Trophoblast cell (in vitro differentiated cells and primary cell): ENCODE measurements around the gene DDX4.

Experiments
- DNase-seq, 2 donors: peaks; one replicate each; pipeline ENCODE4 v3.0.0-alpha.2; 2016
- H2AFZ ChIP-seq: 2 replicates; pipeline ENCODE4 v1.6.1; 2013; ENCODE audit warnings: low read length, moderate library complexity, mild to moderate bottlenecking; ENCODE audit not compliant: insufficient read depth, poor library complexity
- H2AK5ac ChIP-seq: 2 replicates; pipeline ENCODE4 v1.6.1; 2013; ENCODE audit warnings: mild to moderate bottlenecking, low read length
- H2BK120ac ChIP-seq: 2 replicates; pipeline ENCODE4 v1.6.1; 2013; ENCODE audit warnings: low read length, mild to moderate bottlenecking, moderate library complexity; ENCODE audit not compliant: insufficient read depth, poor library complexity
- H2BK12ac ChIP-seq: 2 replicates; pipeline ENCODE4 v1.6.1; 2013; ENCODE audit warnings: mild to moderate bottlenecking, low read length, moderate library complexity
- H2BK5ac ChIP-seq: 2 replicates; pipeline ENCODE4 v1.6.1; 2013; ENCODE audit warnings: low read length, low read depth, moderate library complexity, mild to moderate bottlenecking; ENCODE audit not compliant: poor library complexity
- H3K14ac ChIP-seq: 2 replicates; pipeline ENCODE4 v1.6.1; 2013; ENCODE audit warnings: mild to moderate bottlenecking, low read length
- H3K18ac ChIP-seq: 2 replicates; pipeline ENCODE4 v1.6.1; 2013; ENCODE audit warnings: mild to moderate bottlenecking, low read length
- H3K23ac ChIP-seq: 2 replicates; pipeline ENCODE4 v1.6.1; 2013; ENCODE audit warnings: low read length
- H3K27ac ChIP-seq: 2 replicates; pipeline ENCODE4 v1.5.1; 2013; ENCODE audit warnings: low read depth, mild to moderate bottlenecking, inconsistent platforms, low read length, moderate library complexity
- H3K27me3 ChIP-seq: 2 replicates; pipeline ENCODE4 v1.6.1; 2013; ENCODE audit warnings: inconsistent platforms, mild to moderate bottlenecking, low read length, moderate library complexity; ENCODE audit not compliant: insufficient read depth
- H3K36me3 ChIP-seq, 2 experiments: 1 replicate in 1 of 2; 2 replicates in 1 of 2; pipeline ENCODE4 v1.6.1; 2013; ENCODE audit warnings: low read length in 2 of 2, mild to moderate bottlenecking in 2 of 2, moderate library complexity in 1 of 2; ENCODE audit not compliant: insufficient read depth in 2 of 2, control insufficient read depth in 1 of 2
- H3K4ac ChIP-seq: 2 replicates; pipeline ENCODE4 v1.6.1; 2013; ENCODE audit warnings: low read depth, mild to moderate bottlenecking, low read length, moderate library complexity
- H3K4me1 ChIP-seq, 2 experiments: 1 replicate in 1 of 2; 2 replicates in 1 of 2; pipeline ENCODE4 v1.6.1; 2013; ENCODE audit warnings: low read length in 2 of 2, mild to moderate bottlenecking in 2 of 2, moderate library complexity in 1 of 2; ENCODE audit not compliant: insufficient read depth in 2 of 2, control insufficient read depth in 1 of 2
- H3K4me2 ChIP-seq: 2 replicates; pipeline ENCODE4 v1.6.1; 2013; ENCODE audit warnings: inconsistent platforms, mild to moderate bottlenecking, low read length, moderate library complexity
- H3K4me3 ChIP-seq: 2 replicates; pipeline ENCODE4 v1.5.1; 2013; ENCODE audit warnings: mild to moderate bottlenecking, low read depth, low read length, inconsistent platforms
- H3K79me1 ChIP-seq: one replicate; pipeline ENCODE4 v1.6.1; 2013; ENCODE audit warnings: low read length
- H3K79me2 ChIP-seq: 2 replicates; pipeline ENCODE4 v1.6.1; 2013; ENCODE audit warnings: low read length, mild to moderate bottlenecking; ENCODE audit not compliant: control insufficient read depth, insufficient read depth, poor library complexity
- H3K9ac ChIP-seq: 2 replicates; pipeline ENCODE4 v1.6.1; 2013; ENCODE audit warnings: mild to moderate bottlenecking, low read length
- H3K9me3 ChIP-seq: 2 replicates; pipeline ENCODE4 v1.6.1; 2013; ENCODE audit warnings: low read depth, mild to moderate bottlenecking, control low read depth, inconsistent platforms, low read length; ENCODE audit not compliant: insufficient read depth
- H4K12ac ChIP-seq: 2 replicates; pipeline ENCODE4 v1.6.1; 2013; ENCODE audit warnings: low read depth, mild to moderate bottlenecking, low read length, moderate library complexity
- H4K8ac ChIP-seq: 2 replicates; pipeline ENCODE4 v1.6.1; 2013; ENCODE audit warnings: low read depth, mild to moderate bottlenecking, low read length, moderate library complexity
- H4K91ac ChIP-seq: one replicate; pipeline ENCODE4 v1.6.1; 2013; ENCODE audit warnings: low read depth, mild to moderate bottlenecking, low read length, moderate library complexity
- WGBS: extraction: QIAGEN DNeasy Blood & Tissue Kit; methylation state at CpG from one replicate; pipeline ENCODE4 v1.1.7; 2013; ENCODE audit warnings: missing lambda C conversion rate; ENCODE audit not compliant: insufficient read length, insufficient coverage; ENCODE audit errors: extremely low coverage; 5-methylcytosine and 5-hydroxymethylcytosine counted together

Gene DDX4

DNA sequence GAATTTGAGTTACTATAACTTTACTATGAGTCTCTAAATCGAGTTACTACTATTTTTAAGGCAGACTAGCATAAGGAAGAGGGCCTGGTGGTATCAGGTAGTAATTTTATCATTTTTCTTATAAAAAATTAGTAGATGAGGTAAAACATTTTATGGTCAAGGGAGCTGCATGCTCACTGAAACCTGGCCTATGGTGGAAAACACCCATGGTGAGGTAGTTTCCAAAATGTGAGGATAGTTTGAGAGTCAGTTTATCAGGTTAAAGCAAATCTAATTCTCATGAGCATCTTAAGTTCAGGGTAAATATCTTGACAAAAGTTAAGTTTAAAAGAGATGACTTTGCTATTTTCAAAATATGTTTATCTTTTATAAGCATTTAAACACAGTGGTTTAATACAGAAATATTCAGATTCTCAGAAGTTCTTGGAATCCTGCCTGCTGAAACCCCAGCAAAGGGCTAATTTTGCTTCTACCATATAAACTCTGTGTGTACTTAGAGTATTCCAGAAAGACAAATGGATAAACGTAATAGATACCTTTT is 10.0 kb downstream of the DDX4 start:
- no peak overlapping the region for H3K14ac ChIP-seq
- H3K18ac ChIP-seq: no peak overlapping the region
- no peak overlapping the region for H3K4ac ChIP-seq
- H4K12ac ChIP-seq: no peak overlapping the region
- H3K23ac ChIP-seq: no peak overlapping the region
- H3K79me1 ChIP-seq: no peaks in the 10 kb centered on the region
- no peak overlapping the region for H2AFZ ChIP-seq
- no peak overlapping the region for H2BK5ac ChIP-seq
- no peak overlapping the region for H3K9ac ChIP-seq
- H2AK5ac ChIP-seq: no peak overlapping the region
- H4K8ac ChIP-seq: no peak overlapping the region
- H3K36me3 ChIP-seq: no peaks in the 10 kb centered on the region
- no peak overlapping the region for H3K4me2 ChIP-seq
- H3K4me1 ChIP-seq: no peaks in the 10 kb centered on the region
- H3K27ac ChIP-seq: no peak overlapping the region
- no peak overlapping the region for H2BK12ac ChIP-seq
- H3K27me3 ChIP-seq: no peaks in the 10 kb centered on the region
- DNase-seq: no peak
- no peaks in the 10 kb centered on the region for H3K79me2 ChIP-seq
- H2BK120ac ChIP-seq: no peak overlapping the region
- no CpG with 5 or more reads among the region's 2 CpGs for WGBS
- H4K91ac ChIP-seq: no peak overlapping the region
- H3K4me3 ChIP-seq: no peak overlapping the region
- H3K9me3 ChIP-seq: no peaks in the 10 kb centered on the region

- Histone ChIP-seq H3K9ac (no peak overlapping the region), H3K79me2 (no peaks in the 10 kb centered on the region), H2BK12ac (no peak overlapping the region), H3K79me1 (no peaks in the 10 kb centered on the region), H2BK5ac (no peak overlapping the region), H4K8ac (no peak overlapping the region), H3K14ac (no peak overlapping the region), H3K4me1 (no peaks in the 10 kb centered on the region), H3K36me3 (no peaks in the 10 kb centered on the region), H3K27ac (no peak overlapping the region), H3K4me3 (no peak overlapping the region), H2AK5ac (no peak overlapping the region), H4K12ac (no peak overlapping the region), H3K9me3 (no peaks in the 10 kb centered on the region), H3K23ac (no peak overlapping the region), H2BK120ac (no peak overlapping the region), H3K4ac (no peak overlapping the region), H2AFZ (no peak overlapping the region), H4K91ac (no peak overlapping the region), H3K27me3 (no peaks in the 10 kb centered on the region), H3K4me2 (no peak overlapping the region), H3K18ac (no peak overlapping the region)
- no peak for DNase-seq
- no CpG with 5 or more reads among the region's 2 CpGs for WGBS
These were observed 11.5 kb downstream of the DDX4 start for GRCh38 chr5:55749387-55749786.

- no peaks in the 10 kb centered on the region for H3K79me1 ChIP-seq
- no peaks in the 10 kb centered on the region for H3K9me3 ChIP-seq
- H3K14ac ChIP-seq: no peak overlapping the region
- H3K18ac ChIP-seq: no peak overlapping the region
- H3K4ac ChIP-seq: no peak overlapping the region
- H3K27ac ChIP-seq: no peak overlapping the region
- no peak overlapping the region for H2BK120ac ChIP-seq
- WGBS: no CpG with 5 or more reads among the region's 3 CpGs
- no peak overlapping the region for H2AK5ac ChIP-seq
- H4K12ac ChIP-seq: no peak overlapping the region
- H3K36me3 ChIP-seq: no peaks in the 10 kb centered on the region
- H4K8ac ChIP-seq: no peak overlapping the region
- no peaks in the 10 kb centered on the region for H3K27me3 ChIP-seq
- H2AFZ ChIP-seq: no peak overlapping the region
- no peaks in the 10 kb centered on the region for H3K79me2 ChIP-seq
- H3K4me1 ChIP-seq: no peaks in the 10 kb centered on the region
- H2BK5ac ChIP-seq: no peak overlapping the region
- H4K91ac ChIP-seq: no peak overlapping the region
- H3K9ac ChIP-seq: no peak overlapping the region
- no peak overlapping the region for H2BK12ac ChIP-seq
- no peak overlapping the region for H3K4me3 ChIP-seq
- H3K23ac ChIP-seq: no peak overlapping the region
- no peak for DNase-seq
- H3K4me2 ChIP-seq: no peak overlapping the region
These were observed 12.2 kb downstream of the DDX4 start for GRCh38 chr5:55750063-55750462.

DNA sequence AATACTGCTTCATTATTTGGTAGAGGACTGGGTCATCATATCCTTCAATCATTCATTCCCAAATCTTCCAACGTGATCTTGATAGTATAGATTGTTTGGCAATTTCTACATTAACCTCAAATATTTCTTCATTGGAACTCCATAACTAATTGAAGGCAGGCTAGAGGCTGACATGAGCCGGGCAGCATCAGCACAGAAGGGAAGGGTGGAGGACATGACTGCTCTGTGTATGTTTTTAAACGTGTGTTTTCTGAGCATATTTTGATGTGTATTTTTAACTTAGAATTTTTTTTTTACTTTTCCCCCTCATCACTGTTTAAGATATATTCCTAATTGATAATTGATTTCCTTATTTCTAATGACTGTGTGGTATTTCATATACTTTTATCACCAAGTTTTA is 12.6 kb downstream of the DDX4 start:
- no peak for DNase-seq
- H3K18ac ChIP-seq: no peak overlapping the region
- H2AK5ac ChIP-seq: no peak overlapping the region
- H4K8ac ChIP-seq: no peak overlapping the region
- no peaks in the 10 kb centered on the region for H3K79me2 ChIP-seq
- H2AFZ ChIP-seq: no peak overlapping the region
- no peak overlapping the region for H3K27ac ChIP-seq
- H4K12ac ChIP-seq: no peak overlapping the region
- H3K36me3 ChIP-seq: no peaks in the 10 kb centered on the region
- no peak overlapping the region for H4K91ac ChIP-seq
- no peak overlapping the region for H3K4ac ChIP-seq
- H2BK120ac ChIP-seq: no peak overlapping the region
- no peaks in the 10 kb centered on the region for H3K4me1 ChIP-seq
- no peaks in the 10 kb centered on the region for H3K9me3 ChIP-seq
- H3K14ac ChIP-seq: no peak overlapping the region
- no peak overlapping the region for H3K4me3 ChIP-seq
- H3K23ac ChIP-seq: no peak overlapping the region
- no CpG with 5 or more reads among the region's 3 CpGs for WGBS
- H3K4me2 ChIP-seq: no peak overlapping the region
- no peaks in the 10 kb centered on the region for H3K27me3 ChIP-seq
- H2BK12ac ChIP-seq: no peak overlapping the region
- no peaks in the 10 kb centered on the region for H3K79me1 ChIP-seq
- H2BK5ac ChIP-seq: no peak overlapping the region
- H3K9ac ChIP-seq: no peak overlapping the region
